ENCODE data around the gene AK8. TPM values are rescaled to one million over a fixed set of nuclear protein-coding genes. Genes with fewer than 3 reads are reported as not detected.

Gene AK8
- total and polyA plus RNA-seq, 9 of the 15 experiments (the other 6 are each of a cell fraction or from before 2014, with no cell fraction given), result 0.06 to 0.37 TPM; not detected in 7

DNA sequence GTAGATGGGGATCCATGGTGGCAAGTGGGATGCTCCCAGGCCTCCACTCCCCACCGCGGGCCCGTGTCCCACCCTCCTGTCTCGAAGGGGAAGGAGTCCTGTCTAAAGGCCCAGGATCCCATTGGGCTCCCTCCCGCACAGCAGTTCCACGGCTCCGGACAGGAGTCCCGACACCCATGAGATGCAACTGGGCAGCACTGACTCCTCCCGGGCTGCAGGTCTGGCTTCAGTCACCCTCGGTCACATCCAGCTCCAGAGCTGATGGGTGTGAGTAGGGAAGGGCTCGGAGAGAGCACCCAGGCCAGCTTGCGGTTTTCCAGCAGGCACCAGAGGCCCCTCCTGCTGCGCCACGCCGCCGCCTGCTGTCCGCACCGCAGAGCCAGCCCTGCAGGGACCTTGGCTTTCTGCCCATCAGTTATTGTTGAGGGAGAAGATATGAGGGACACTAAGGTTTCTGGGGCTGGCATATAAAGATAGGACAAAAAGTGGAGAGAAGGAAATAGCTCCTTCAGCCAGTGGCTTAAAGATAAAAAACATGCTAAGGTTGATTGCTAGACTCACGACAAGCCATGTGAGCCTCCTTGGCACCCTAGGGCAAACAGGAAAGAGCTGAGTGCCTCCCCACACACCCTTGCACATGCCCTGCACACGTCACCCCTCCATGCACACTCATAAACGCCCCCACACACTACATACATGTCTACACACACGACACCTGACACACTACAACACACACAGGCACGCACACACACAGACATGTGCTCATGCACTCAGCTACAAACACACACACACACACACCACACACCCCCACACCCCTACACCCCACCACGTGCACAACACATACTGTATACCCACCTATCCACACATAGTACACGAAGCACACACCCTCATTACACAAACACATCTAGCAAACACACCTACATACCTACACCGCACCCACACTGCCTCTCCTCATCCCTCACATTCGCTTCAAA lies 79.0 kb downstream of the AK8 start (continued):
- TF ChIP-seq, protein P1, sequence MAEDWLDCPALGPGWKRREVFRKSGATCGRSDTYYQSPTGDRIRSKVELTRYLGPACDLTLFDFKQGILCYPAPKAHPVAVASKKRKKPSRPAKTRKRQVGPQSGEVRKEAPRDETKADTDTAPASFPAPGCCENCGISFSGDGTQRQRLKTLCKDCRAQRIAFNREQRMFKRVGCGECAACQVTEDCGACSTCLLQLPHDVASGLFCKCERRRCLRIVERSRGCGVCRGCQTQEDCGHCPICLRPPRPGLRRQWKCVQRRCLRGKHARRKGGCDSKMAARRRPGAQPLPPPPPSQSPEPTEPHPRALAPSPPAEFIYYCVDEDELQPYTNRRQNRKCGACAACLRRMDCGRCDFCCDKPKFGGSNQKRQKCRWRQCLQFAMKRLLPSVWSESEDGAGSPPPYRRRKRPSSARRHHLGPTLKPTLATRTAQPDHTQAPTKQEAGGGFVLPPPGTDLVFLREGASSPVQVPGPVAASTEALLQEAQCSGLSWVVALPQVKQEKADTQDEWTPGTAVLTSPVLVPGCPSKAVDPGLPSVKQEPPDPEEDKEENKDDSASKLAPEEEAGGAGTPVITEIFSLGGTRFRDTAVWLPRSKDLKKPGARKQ (CRISPR knock-in tag; IDR thresholded peaks at IDR 0.05), result no peak
- TF ChIP-seq, protein P2, sequence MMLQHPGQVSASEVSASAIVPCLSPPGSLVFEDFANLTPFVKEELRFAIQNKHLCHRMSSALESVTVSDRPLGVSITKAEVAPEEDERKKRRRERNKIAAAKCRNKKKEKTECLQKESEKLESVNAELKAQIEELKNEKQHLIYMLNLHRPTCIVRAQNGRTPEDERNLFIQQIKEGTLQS (IDR thresholded peaks at IDR 0.05), result no peak
- TF ChIP-seq, protein P2 (CRISPR knock-in tag; conservative IDR thresholded peaks at IDR 0.05), result no peak
- TF ChIP-seq, protein P3, sequence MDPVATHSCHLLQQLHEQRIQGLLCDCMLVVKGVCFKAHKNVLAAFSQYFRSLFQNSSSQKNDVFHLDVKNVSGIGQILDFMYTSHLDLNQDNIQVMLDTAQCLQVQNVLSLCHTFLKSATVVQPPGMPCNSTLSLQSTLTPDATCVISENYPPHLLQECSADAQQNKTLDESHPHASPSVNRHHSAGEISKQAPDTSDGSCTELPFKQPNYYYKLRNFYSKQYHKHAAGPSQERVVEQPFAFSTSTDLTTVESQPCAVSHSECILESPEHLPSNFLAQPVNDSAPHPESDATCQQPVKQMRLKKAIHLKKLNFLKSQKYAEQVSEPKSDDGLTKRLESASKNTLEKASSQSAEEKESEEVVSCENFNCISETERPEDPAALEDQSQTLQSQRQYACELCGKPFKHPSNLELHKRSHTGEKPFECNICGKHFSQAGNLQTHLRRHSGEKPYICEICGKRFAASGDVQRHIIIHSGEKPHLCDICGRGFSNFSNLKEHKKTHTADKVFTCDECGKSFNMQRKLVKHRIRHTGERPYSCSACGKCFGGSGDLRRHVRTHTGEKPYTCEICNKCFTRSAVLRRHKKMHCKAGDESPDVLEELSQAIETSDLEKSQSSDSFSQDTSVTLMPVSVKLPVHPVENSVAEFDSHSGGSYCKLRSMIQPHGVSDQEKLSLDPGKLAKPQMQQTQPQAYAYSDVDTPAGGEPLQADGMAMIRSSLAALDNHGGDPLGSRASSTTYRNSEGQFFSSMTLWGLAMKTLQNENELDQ (CRISPR knock-in tag; IDR thresholded peaks at IDR 0.05; ENCODE audit: borderline replicate concordance), result no peak
- TF ChIP-seq, protein P4, sequence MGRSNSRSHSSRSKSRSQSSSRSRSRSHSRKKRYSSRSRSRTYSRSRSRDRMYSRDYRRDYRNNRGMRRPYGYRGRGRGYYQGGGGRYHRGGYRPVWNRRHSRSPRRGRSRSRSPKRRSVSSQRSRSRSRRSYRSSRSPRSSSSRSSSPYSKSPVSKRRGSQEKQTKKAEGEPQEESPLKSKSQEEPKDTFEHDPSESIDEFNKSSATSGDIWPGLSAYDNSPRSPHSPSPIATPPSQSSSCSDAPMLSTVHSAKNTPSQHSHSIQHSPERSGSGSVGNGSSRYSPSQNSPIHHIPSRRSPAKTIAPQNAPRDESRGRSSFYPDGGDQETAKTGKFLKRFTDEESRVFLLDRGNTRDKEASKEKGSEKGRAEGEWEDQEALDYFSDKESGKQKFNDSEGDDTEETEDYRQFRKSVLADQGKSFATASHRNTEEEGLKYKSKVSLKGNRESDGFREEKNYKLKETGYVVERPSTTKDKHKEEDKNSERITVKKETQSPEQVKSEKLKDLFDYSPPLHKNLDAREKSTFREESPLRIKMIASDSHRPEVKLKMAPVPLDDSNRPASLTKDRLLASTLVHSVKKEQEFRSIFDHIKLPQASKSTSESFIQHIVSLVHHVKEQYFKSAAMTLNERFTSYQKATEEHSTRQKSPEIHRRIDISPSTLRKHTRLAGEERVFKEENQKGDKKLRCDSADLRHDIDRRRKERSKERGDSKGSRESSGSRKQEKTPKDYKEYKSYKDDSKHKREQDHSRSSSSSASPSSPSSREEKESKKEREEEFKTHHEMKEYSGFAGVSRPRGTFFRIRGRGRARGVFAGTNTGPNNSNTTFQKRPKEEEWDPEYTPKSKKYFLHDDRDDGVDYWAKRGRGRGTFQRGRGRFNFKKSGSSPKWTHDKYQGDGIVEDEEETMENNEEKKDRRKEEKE (IDR thresholded peaks at IDR 0.05; ENCODE audit: borderline replicate concordance in 1 of 2, control insufficient read depth in 1 of 2, low read depth in 2 of 2, low read length in 1 of 2), result peak in 1 of 2 experiments; percentile 74; a peak in 1 of 4 replicates
- TF ChIP-seq ZNF175 (CRISPR knock-in tag; IDR thresholded peaks at IDR 0.05; ENCODE audit: low read depth) (no peak), SRF (CRISPR knock-in tag; IDR thresholded peaks at IDR 0.05) (no peak), EGR1 (conservative IDR thresholded peaks at IDR 0.05) (peak; percentile 71), BRD9 (IDR thresholded peaks at IDR 0.05; ENCODE audit: low read depth, partially characterized antibody) (no peak), HLTF (IDR thresholded peaks at IDR 0.05) (peak; percentile 87), NEUROD1 (IDR thresholded peaks at IDR 0.05; ENCODE audit: borderline replicate concordance, low read depth, low read length, partially characterized antibody) (peak; percentile 73), WHSC1 (IDR thresholded peaks at IDR 0.05; ENCODE audit: low read length) (no peak)
- TF ChIP-seq, protein P5, sequence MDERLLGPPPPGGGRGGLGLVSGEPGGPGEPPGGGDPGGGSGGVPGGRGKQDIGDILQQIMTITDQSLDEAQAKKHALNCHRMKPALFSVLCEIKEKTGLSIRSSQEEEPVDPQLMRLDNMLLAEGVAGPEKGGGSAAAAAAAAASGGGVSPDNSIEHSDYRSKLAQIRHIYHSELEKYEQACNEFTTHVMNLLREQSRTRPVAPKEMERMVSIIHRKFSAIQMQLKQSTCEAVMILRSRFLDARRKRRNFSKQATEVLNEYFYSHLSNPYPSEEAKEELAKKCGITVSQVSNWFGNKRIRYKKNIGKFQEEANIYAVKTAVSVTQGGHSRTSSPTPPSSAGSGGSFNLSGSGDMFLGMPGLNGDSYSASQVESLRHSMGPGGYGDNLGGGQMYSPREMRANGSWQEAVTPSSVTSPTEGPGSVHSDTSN (CRISPR knock-in tag; IDR thresholded peaks at IDR 0.05; ENCODE audit: low read depth), result no peak
- TF ChIP-seq, protein P5 (tag; conservative IDR thresholded peaks at IDR 0.05; ENCODE audit: low read depth), result peak; percentile 46; the same call in 1 of the 2 replicates

Measured in K562 (cell line).